Stomach (tissue), 9 donors: ENCODE measurements around the gene CYTH3. TPM values are rescaled to one million over a fixed set of nuclear protein-coding genes. Genes with fewer than 3 reads are reported as not detected.

Experiments used
- DNase-seq, 2 donors: peaks; one replicate each; pipeline versions ENCODE4 v3.0.0 to v3.0.0-alpha.2; 2013 to 2019
- H3K27ac ChIP-seq, 5 donors: fragments of 200-600 bp in 4 of 5; sonication (generic) in 4 of 5; one replicate each; pipeline ENCODE4 v1.5.1; 2013 to 2019; ENCODE audit warnings: mild to moderate bottlenecking in 1 of 5, moderate library complexity in 1 of 5
- H3K27me3 ChIP-seq, 3 donors: fragments of 200-600 bp; sonication (generic); one replicate each; pipeline ENCODE4 v1.5.1; 2017 to 2019; ENCODE audit warnings: mixed run types in 1 of 3
- H3K36me3 ChIP-seq, 4 donors: fragments of 200-600 bp; sonication (generic); 1 replicate in 3 of 4; 2 replicates in 1 of 4; pipeline ENCODE4 v1.5.1; 2016 to 2019
- H3K4me1 ChIP-seq, 4 donors: fragments of 200-600 bp; sonication (generic); one replicate each; pipeline ENCODE4 v1.5.1; 2016 to 2019
- H3K4me3 ChIP-seq, 4 donors: fragments of 200-600 bp; sonication (generic) in 3 of 4; one replicate each; pipeline ENCODE4 v1.5.1; 2016 to 2019; ENCODE audit warnings: mild to moderate bottlenecking in 1 of 4
- H3K9me3 ChIP-seq, 4 donors: fragments of 200-600 bp; sonication (generic); one replicate each; pipeline ENCODE4 v1.5.1; 2016 to 2019
- CTCF ChIP-seq, 7 experiments: fragments of 450-650 bp in 4 of 7; fragments of 200-600 bp in 3 of 7; sonication (generic) in 3 of 7; IDR thresholded peaks; one replicate each; pipeline ENCODE4 v1.5.1; 2016 to 2019; ENCODE audit warnings: antibody characterized with exemption in 7 of 7, control low read depth in 2 of 7, mild to moderate bottlenecking in 1 of 7
- EP300 ChIP-seq: sonication (generic); formaldehyde crosslinking; IDR thresholded peaks from one replicate; pipeline ENCODE4 v1.6.1; 2017; ENCODE audit warnings: antibody characterized with exemption
- POLR2A ChIP-seq, 4 donors: fragments of 450-650 bp; IDR thresholded peaks; one replicate each; pipeline ENCODE4 v1.6.1; 2016; ENCODE audit warnings: antibody characterized with exemption in 4 of 4, control low read depth in 2 of 4, mild to moderate bottlenecking in 1 of 4, moderate library complexity in 1 of 4
- POLR2AphosphoS5 ChIP-seq, 3 donors: sonication (generic); formaldehyde crosslinking; IDR thresholded peaks; one replicate each; pipeline ENCODE4 v1.6.1; 2016; ENCODE audit warnings: antibody characterized with exemption in 3 of 3
- WGBS, 5 donors: extraction: QIAGEN DNeasy Blood & Tissue Kit in 3 of 5; methylation state at CpG; one replicate each; pipeline versions ENCODE4 v1.1.5 to v1.1.7; 2013 to 2018; 5-methylcytosine and 5-hydroxymethylcytosine counted together
- intact Hi-C: fragments of 100-400 bp; cut with DNase I; formaldehyde crosslinking; loops from one replicate; pipeline ENCODE4 v1.15.1; 2023; ENCODE audit warnings: low total_unique reads
- polyA plus RNA-seq, 3 donors: library from polyadenylated mRNA; stranded (reverse); fragments of 200-250 nt; gene quantifications; one replicate each; pipeline ENCODE4 v1.2.3, GENCODE V29; 2013
- total RNA-seq, 5 donors: library from RNA; depleted of rRNA; stranded (reverse); fragments of >200 nt; gene quantifications; one replicate each; pipeline versions ENCODE4 v1.1.0 to v1.2.3, GENCODE V29; 2014 to 2016
- donor health status: healthy with polysubstance abuse.
- donor health status: Bipolar disorder and iron deficiency.
- donor health status: healthy.

The CYTH3 gene
- total and polyA plus RNA-seq, 8 donors, result 5.1 to 33.8 (median 16.1) TPM

DNA sequence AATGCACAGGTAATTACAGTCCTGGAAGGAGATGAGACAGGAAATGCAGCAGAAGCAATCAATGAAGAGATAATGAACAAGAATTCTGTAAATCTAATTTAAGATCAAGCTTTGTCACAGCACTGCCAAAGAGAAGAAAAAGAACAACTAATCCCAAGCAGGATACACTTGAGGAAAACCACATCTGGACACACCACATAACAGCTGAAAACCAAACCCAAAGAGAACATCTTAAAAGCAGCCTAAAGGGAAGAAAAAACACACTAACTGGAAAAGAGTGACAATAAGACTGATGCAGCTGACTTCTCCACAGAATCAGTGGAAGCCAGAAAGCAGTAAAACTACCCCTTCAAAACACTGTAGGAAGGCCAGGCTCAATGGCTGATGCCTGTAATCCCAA is 10.2 kb downstream of the CYTH3 start:
- Histone ChIP-seq H3K27ac (peak overlapping the region in 2 of 5 donors; percentile 34 to 63), H3K27me3 (no peaks in the 10 kb centered on the region)
- TF ChIP-seq CTCF (IDR thresholded peaks at IDR 0.05) (no peak), POLR2A (IDR thresholded peaks at IDR 0.05) (no peak), EP300 (no peak)

GRCh38 chr7:6261699-6262098 is 10.7 kb downstream of the CYTH3 start:
- no peaks in the 10 kb centered on the region for H3K9me3 ChIP-seq
- 76 to 88% (median 83%) methylated on average over 2 of the region's 2 CpGs for WGBS, 5 donors
- H3K4me3 ChIP-seq, result no peak overlapping the region
- peak overlapping the region in 3 of 5 donors; percentile 54 to 63 (median 62) for H3K27ac ChIP-seq
- intact Hi-C loops, result loop anchor here (10.0 kb wide), 1 partner anchor 47 kb away; no protein-coding TSS in a partner anchor
- TF ChIP-seq EP300, result no peak
- TF ChIP-seq POLR2AphosphoS5 (IDR thresholded peaks at IDR 0.05), result no peak
- no peaks in the 10 kb centered on the region for H3K27me3 ChIP-seq
- H3K4me1 ChIP-seq, result peaks cover 35 to 90% (median 71%) of the 10 kb centered on the region in 4 donors
- no peaks in the 10 kb centered on the region for H3K36me3 ChIP-seq
- DNase-seq, result no peak

More for the DNA sequence above, 10.2 kb downstream of the CYTH3 start:
- Histone ChIP-seq H3K36me3 (no peaks in the 10 kb centered on the region), H3K4me1 (peaks cover 32 to 90% (median 69%) of the 10 kb centered on the region in 4 donors), H3K9me3 (no peaks in the 10 kb centered on the region), H3K4me3 (no peak overlapping the region)
- intact Hi-C loops, result loop anchor here (10.0 kb wide), 1 partner anchor 47 kb away; no protein-coding TSS in a partner anchor
- DNase-seq, result no peak

DNA sequence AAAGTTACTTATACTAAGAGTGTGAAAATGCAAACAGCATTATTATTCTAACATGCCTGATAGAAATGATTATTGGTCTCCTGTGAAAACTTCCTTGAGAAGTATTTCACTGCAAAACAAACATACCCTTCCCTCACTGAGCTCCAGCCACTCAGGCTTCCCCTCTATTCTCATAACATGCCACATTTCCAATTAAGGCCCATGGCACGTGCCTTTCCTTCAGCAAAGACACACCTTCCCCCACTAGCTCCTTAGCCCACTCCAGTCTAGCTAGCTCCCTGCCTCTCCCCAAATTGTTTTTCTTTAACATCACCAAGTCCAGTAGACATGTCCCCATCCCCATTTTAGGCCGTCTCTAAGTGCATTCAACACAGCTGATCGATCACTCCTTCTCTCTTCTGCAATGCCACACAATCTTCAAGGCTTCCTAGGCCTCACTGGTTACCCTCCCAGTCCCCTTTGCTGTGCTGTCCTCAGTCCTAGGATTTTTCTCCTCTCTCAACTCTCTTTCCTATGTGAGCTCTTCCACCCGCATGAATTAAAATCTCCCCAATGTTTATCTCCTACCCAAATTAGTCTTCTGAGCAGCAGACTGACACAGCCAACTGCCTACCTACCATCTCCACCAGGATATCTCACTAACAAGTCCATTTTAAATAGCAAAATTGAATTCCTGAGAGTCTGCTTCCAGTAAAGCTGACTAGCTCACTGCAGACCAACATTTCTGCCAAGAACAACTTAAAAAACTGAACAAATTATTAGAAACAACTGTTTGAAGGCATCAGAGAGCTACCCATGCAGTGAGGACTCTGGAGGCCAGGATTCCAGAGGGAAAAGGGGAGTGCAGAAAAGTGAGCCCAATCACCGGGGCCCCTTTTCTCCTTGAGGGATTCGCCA is 11.9 kb downstream of the CYTH3 start:
- Histone ChIP-seq H3K9me3 (no peaks in the 10 kb centered on the region), H3K4me1 (peaks cover 44 to 97% (median 75%) of the 10 kb centered on the region in 4 donors), H3K27me3 (no peaks in the 10 kb centered on the region), H3K36me3 (no peaks in the 10 kb centered on the region), H3K4me3 (no peak overlapping the region), H3K27ac (peak overlapping the region; percentile 19 to 63 (median 54))
- TF ChIP-seq CTCF (IDR thresholded peaks at IDR 0.05) (no peak), EP300 (no peak), POLR2AphosphoS5 (IDR thresholded peaks at IDR 0.05) (no peak), POLR2A (IDR thresholded peaks at IDR 0.05) (no peak)
- 68 to 76% (median 72%) methylated on average over 6 of the region's 6 CpGs for WGBS, 5 donors
- intact Hi-C loops, result loop anchor here (10.0 kb wide), 1 partner anchor 46 kb away; no protein-coding TSS in a partner anchor
- DNase-seq, result no peak

- no peak for DNase-seq
- intact Hi-C loops, result no loop called here
- 10 to 32% (median 17%) methylated on average over 3 of the region's 3 CpGs for WGBS, 5 donors
- no peak overlapping the region for H3K4me3 ChIP-seq
- TF ChIP-seq POLR2A (IDR thresholded peaks at IDR 0.05) (no peak), POLR2AphosphoS5 (IDR thresholded peaks at IDR 0.05) (no peak), EP300 (no peak), CTCF (IDR thresholded peaks at IDR 0.05) (no peak)
- peak overlapping the region in 4 of 5 donors; percentile 48 to 74 (median 63) for H3K27ac ChIP-seq
- no peaks in the 10 kb centered on the region for H3K27me3 ChIP-seq
- H3K9me3 ChIP-seq, result no peaks in the 10 kb centered on the region
- H3K36me3 ChIP-seq, result no peaks in the 10 kb centered on the region
- peaks cover 47 to 99% (median 74%) of the 10 kb centered on the region in 4 donors for H3K4me1 ChIP-seq
Observed at GRCh38 chr7:6259257-6259656, 13.2 kb downstream of the CYTH3 start.
